HG02981 (cell line): ENCODE data around the gene NUDT1.
A peak's percentile ranks its signal among the peaks of the same experiment; 100 is the strongest.

Source experiments
- ATAC-seq: cut with Tn5 transposase; IDR thresholded peaks from one replicate; pipeline ENCODE4 v1.9.1; 2021; ENCODE audit warnings: mild to moderate bottlenecking, moderate library complexity; ENCODE audit not compliant: unreplicated experiment

Gene NUDT1

GRCh38 chr7:2295936-2296620 is 54.1 kb downstream of the NUDT1 start:
- ATAC-seq, result no peak

GRCh38 chr7:2296832-2297231 is 54.8 kb downstream of the NUDT1 start:
- ATAC-seq, result no peak

GRCh38 chr7:2299131-2299829 is 57.3 kb downstream of the NUDT1 start:
- ATAC-seq, result peak; percentile 48

- ATAC-seq, result no peak
Observed at GRCh38 chr7:2299870-2300512, 58.0 kb downstream of the NUDT1 start.
